Midbrain (tissue), 1 donor: ENCODE measurements around the gene ARHGAP26.

ENCODE experiments used
- DNase-seq: peaks from one replicate; lab custom pipeline; 2025; lab: John Stamatoyannopoulos, UW

The ARHGAP26 gene

GRCh38 chr5:142810743-142811290 is 40.6 kb downstream of the ARHGAP26 start:
- no peak for DNase-seq

GRCh38 chr5:142811866-142812557 is 41.8 kb downstream of the ARHGAP26 start:
- DNase-seq: no peak

GRCh38 chr5:142813220-142813619 is 43.0 kb downstream of the ARHGAP26 start:
- no peak for DNase-seq

GRCh38 chr5:142814122-142814521 is 43.9 kb downstream of the ARHGAP26 start:
- no peak for DNase-seq

- DNase-seq: no peak
Measured at GRCh38 chr5:142815469-142815868, 45.3 kb downstream of the ARHGAP26 start.

- DNase-seq: no peak
Measured at GRCh38 chr5:142816531-142817430, 46.6 kb downstream of the ARHGAP26 start.

- no peak for DNase-seq
Measured at GRCh38 chr5:142817949-142818431, 47.8 kb downstream of the ARHGAP26 start.

GRCh38 chr5:142819292-142819691 is 49.1 kb downstream of the ARHGAP26 start:
- no peak for DNase-seq

GRCh38 chr5:142819825-142820224 is 49.6 kb downstream of the ARHGAP26 start:
- no peak for DNase-seq

GRCh38 chr5:142820447-142820846 is 50.3 kb downstream of the ARHGAP26 start:
- DNase-seq: no peak

GRCh38 chr5:142821034-142821732 is 51.0 kb downstream of the ARHGAP26 start:
- DNase-seq: no peak

GRCh38 chr5:142821733-142822487 is 51.7 kb downstream of the ARHGAP26 start:
- no peak for DNase-seq

GRCh38 chr5:142823126-142823525 is 52.9 kb downstream of the ARHGAP26 start:
- no peak for DNase-seq

- no peak for DNase-seq
Measured at GRCh38 chr5:142823806-142824205, 53.6 kb downstream of the ARHGAP26 start.

- no peak for DNase-seq
Measured at GRCh38 chr5:142824391-142824790, 54.2 kb downstream of the ARHGAP26 start.

GRCh38 chr5:142825378-142826089 is 55.4 kb downstream of the ARHGAP26 start:
- DNase-seq: no peak

GRCh38 chr5:142826093-142826492 is 55.9 kb downstream of the ARHGAP26 start:
- DNase-seq: no peak

- no peak for DNase-seq
Measured at GRCh38 chr5:142826741-142827492, 56.7 kb downstream of the ARHGAP26 start.

- DNase-seq: no peak
Measured at GRCh38 chr5:142827934-142828576, 57.9 kb downstream of the ARHGAP26 start.
